HG02943 (cell line): ENCODE results near the gene GATA6.

ENCODE experiments used
- ATAC-seq: cut with Tn5 transposase; IDR thresholded peaks from one replicate; pipeline ENCODE4 v1.9.1; 2021; ENCODE audit warnings: mild to moderate bottlenecking, low read depth, moderate library complexity; ENCODE audit not compliant: unreplicated experiment

The GATA6 gene

DNA sequence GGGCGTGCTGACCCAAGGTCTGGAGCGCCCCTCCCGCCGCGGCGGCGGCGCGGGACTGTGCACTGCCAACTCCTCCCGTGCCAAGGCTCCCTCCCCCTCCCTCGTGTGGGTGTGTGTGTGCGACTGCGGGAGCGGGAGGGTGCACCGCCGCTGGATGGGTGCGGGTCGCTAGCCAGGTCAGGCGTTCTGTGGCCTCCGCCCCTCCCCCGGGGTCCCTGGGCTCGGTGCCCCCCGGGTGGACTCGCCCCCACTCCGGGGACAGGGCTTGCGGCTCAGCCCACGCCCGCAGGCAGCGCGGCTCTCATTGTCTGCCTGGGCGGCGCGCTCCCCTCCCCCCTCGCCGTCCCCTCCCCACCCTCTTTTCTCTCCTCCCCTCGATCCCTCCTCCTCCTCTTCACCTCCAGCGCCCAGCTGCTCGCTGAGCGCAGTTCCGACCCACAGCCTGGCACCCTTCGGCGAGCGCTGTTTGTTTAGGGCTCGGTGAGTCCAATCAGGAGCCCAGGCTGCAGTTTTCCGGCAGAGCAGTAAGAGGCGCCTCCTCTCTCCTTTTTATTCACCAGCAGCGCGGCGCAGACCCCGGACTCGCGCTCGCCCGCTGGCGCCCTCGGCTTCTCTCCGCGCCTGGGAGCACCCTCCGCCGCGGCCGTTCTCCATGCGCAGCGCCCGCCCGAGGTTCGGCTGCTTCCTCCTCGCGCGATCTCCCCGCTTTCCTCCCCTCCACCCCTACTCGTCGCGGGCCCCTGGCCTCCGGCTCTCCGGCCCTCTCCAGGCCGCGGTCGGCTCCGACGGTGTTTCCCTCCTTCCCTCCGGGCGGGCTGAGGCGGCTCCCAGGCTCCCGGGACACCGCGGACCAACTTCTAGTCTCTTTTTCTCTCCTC lies at the start of gene GATA6:
TSS of gene GATA6 (plus strand) at position 579 of the 878 bp plus-strand sequence. CDS start 1,556 bp downstream, outside the sequence.
- ATAC-seq, result no peak

DNA sequence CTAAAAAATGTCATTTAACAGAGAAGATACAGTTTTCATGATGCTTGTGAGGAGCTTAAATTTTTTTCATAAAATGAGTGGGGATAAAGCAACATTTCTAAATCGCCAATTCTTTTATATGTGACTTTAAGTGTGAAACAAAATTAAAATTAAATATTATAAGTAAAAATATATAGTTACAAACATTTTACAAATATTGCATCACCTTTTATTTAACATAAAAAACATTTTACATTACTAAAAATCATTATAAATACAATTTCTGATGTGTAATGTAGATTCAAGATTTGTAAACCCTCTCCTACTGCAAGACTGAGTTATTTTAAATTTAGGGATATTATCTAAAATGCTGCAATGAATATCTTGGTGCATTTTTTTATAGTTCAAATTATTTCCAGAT lies 44.4 kb upstream of the GATA6 start:
- no peak for ATAC-seq

DNA sequence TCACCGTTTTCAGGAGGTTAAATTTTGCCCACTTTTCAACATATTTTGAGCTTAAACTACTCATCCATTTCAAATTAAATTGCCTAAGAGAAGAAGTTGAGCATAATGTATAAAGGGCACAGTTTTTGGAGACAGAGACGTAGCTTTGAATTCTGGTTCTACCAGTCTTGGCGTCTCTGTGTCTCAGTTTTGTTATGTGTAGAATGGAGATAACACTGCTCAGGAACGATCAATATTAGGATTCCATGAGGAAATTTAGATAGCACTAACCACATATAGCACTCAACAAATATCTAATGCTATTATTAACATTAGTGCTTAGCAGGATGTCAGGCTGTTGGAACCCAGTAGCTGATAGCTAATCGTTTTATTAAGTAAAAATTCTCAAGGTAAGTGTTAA lies 40.4 kb upstream of the GATA6 start:
- ATAC-seq, result no peak

DNA sequence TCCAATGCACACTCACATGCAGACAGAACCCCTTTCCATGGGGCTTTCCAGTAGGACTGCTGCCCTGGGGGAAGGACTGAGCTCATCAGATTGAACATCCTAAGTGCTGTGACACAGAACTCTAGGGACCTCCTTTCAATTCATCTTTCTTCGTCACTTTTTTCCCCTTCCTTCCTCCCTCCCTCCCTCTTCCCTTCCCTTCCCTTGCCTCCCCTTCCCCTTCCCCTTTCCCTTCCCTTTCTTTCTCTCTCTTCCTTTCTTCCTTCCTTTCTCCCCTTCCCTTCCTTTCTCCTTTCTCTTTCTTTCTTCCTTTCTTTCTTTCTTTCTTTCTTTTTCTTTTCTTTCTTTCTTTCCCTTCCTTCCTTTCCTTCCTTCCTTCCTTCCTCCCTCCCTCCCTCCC lies 39.6 kb upstream of the GATA6 start:
- ATAC-seq, result no peak

GRCh38 chr18:22132258-22132657 lies 37.1 kb upstream of the GATA6 start:
- ATAC-seq, result no peak

DNA sequence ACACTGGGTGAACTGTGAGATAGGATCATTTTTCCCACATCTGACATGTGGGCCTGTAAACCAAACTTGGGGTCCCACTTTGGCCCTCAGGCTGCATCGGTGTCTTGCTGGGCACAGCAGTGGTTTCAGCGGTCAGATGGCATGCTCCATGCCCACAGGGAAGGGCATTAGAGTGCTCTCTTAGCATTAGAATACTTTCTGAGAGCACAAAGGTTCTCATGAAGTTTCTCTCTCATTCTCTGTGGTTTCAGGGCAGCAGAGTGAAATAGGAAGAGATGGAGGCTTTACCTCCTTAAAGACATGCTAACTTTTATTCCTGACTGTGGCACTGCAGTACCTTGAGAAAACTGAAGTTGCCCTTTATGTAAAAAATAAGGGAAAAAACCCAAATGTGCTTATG lies 36.6 kb upstream of the GATA6 start:
- ATAC-seq, result no peak

GRCh38 chr18:22136395-22136794 lies 33.0 kb upstream of the GATA6 start:
- ATAC-seq, result no peak

DNA sequence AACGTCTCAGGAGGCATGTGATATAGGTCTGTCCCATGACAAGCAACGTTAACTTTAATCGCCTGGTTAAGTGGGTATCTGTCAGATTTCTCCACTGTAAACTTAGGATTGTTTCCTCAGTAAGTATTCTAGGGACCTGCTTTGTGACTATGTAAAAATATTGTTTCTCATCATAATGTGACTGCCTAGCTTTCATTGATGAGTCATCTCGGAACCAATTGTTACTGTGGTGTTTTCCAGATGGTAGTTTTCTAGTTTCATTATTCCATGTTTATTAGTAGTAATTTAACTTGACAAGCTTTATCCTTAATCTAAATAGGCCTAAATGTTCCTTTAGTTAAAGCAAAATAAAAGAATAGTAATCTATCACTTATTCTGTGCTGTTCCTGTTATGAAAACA lies 28.2 kb upstream of the GATA6 start:
- ATAC-seq, result no peak

DNA sequence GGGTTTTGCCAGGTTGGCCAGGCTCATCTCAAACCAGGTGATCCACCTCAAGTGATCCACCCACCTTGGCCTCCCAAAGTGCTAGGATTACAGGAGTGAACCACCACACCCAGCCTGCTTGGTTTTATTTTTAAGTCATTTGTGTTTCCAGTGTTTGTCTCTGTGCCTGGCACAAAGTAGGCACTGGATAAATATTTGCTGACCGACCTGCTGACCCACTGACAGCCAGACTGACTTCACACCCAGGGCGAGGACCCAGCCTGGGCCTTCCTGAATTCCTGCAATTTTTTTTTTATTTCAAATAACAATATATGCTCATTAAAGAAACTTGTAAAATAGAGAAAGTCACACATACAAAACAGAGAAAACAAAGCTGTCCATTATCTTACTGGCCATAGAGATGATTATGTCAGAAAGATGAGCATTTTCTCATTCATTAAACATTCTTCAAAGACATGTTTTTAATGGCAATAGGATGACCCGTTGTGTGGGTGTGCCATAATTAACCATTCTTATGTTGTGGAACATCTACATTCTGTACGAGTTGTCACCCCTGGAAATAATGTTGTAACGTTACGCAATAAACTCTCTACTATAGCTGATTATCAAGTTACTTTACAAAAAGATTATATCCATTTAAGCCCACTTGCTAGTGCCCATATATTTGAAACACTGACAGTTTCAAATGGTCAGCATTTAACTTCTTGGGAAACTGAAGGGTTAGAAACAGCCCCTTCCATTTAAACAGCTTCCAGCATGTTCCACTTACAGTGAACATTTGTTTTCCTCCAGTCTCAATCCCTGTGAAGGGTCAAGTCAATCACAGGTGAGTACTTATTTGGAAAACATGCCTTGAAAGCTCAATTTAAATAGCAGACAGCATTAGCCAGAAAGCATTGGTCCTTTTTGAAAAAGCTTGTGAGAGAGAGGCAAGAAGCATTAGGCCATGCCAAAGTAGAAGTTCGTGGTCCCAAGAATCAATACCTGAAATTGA lies 25.7 kb upstream of the GATA6 start:
- no peak for ATAC-seq

- ATAC-seq, result no peak
These were observed 24.2 kb upstream of the GATA6 start for GRCh38 chr18:22145160-22145559.

DNA sequence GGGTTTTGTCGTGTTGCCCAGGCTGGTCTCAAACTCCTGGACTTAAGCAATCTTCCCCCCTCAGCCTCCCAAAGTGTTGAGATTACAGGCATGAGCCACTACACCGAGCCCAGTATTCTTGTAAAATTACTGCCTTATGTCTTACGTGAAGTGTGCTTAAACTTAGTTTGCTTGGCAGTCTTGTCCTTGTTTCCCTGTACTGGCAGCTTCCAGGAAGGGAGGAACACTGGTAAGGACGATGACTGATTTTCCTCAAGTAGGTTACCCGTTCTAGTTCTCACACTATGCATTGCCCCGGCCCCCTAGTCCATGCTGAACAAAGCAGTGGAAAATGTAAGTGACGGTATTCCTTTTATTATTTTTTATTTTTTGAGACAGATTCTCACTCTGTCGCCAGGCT lies 19.7 kb upstream of the GATA6 start:
- ATAC-seq, result no peak

- ATAC-seq, result no peak
These were observed 17.3 kb upstream of the GATA6 start for GRCh38 chr18:22152093-22152492.

DNA sequence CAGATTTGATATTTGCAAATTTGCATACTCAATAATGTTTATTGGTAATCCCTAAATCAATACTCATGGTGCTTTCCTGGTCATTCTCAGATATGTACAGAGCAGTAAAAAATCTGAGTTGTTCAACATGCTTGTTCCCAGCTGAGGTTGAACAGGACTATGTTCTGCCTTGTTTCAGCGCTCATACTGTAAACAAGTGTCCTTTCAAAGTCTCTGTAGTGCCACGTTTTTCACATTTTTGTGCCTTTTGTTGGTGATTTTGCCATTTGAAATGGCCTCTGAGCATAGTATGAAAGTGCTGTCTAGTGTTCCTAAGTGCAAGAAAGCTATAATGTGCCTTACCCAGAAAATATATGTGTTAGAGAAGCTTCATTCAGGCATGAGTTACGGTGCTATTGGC lies 16.0 kb upstream of the GATA6 start:
- no peak for ATAC-seq

- no peak for ATAC-seq
These were observed 13.8 kb upstream of the GATA6 start for GRCh38 chr18:22155584-22155983.

GRCh38 chr18:22159014-22159413 lies 10.4 kb upstream of the GATA6 start:
- ATAC-seq, result no peak

- ATAC-seq, result no peak
These were observed 8.3 kb upstream of the GATA6 start for GRCh38 chr18:22161090-22161489.

GRCh38 chr18:22163416-22164161 lies 5.8 kb upstream of the GATA6 start:
- ATAC-seq, result no peak

- ATAC-seq, result no peak
These were observed 4.9 kb upstream of the GATA6 start for GRCh38 chr18:22164337-22165048.

DNA sequence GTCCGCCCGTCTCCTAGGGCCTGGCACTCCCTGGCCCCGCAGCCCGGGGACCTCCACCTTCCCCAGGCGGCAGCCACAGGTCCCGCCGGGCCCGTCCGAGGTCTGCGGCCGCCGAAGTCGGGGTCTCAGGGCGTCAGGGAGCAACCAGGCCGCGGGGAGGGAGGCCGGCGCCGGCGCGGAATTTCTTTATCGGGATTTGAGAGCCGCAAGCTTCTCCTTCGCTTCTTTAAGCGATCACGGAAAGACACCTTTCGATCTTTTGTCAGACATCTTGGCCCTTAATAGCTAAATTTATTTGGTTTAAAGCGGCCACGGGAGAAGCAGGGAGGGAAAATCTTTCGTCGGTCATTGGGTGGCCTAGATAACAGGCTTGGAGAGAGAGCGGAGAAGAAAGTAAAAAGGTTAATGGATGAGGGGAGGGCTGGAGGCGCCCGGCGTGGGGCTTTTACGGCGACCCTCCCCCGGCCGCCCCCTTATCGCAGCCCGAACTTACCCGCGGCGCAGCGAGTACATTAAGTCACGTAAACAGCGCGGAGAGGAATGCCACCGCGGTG lies 4.3 kb upstream of the GATA6 start:
- ATAC-seq, result no peak

- no peak for ATAC-seq
These were observed 3.8 kb upstream of the GATA6 start for GRCh38 chr18:22165603-22166068.
